Muscle of back (tissue), 10 donors: ENCODE measurements around the gene LIMS2. TPM values are rescaled to one million over a fixed set of nuclear protein-coding genes. Genes with fewer than 3 reads are reported as not detected.

ENCODE experiments used
- polyA plus RNA-seq, 10 donors: library from polyadenylated mRNA; unstranded; fragments of 120-200 nt; gene quantifications; one replicate each; pipeline ENCODE4 v1.2.1, GENCODE V29; 2013; ENCODE audit not compliant: insufficient read length in 10 of 10

LIMS2 gene
- polyA plus RNA-seq, 10 donors = 25.1 to 43.8 (median 34.9) TPM

Other genes starting within 250 kb of the LIMS2 start
- gene IWS1, start 149.0 kb downstream of the LIMS2 start, polyA plus RNA-seq = 10 to 100 TPM; 41.6 to 54.7 (median 49.6) TPM
- 1 to 10 TPM in 5 of 10 donors, under 1 TPM in 5; 0.36 to 2.3 (median 1.0) TPM for gene MYO7B, start 139.8 kb downstream of the LIMS2 start, polyA plus RNA-seq
- gene GPR17, start 29.4 kb downstream of the LIMS2 start, polyA plus RNA-seq = 10 to 100 TPM in 1 of 10 donors, 1 to 10 TPM in 9; 3.1 to 10.6 (median 4.1) TPM
- gene SFT2D3, start 26.0 kb upstream of the LIMS2 start, polyA plus RNA-seq = not detected
- gene WDR33, start 135.6 kb upstream of the LIMS2 start, polyA plus RNA-seq = 10 to 100 TPM; 25.3 to 40.5 (median 30.4) TPM
- gene POLR2D, start 182.6 kb upstream of the LIMS2 start, polyA plus RNA-seq = 10 to 100 TPM; 41.4 to 53.7 (median 44.5) TPM
- 10 to 100 TPM; 12.8 to 17.9 (median 15.3) TPM for gene AMMECR1L, start 210.4 kb upstream of the LIMS2 start, polyA plus RNA-seq